ENCODE results near the gene DERL3.

- TF ChIP-seq CTCF (conservative IDR thresholded peaks at IDR 0.05; ENCODE audit: low read depth in 2 of 2) (no peak), POLR2AphosphoS5 (IDR thresholded peaks at IDR 0.05; ENCODE audit: low read depth) (no peak)
These were observed 14.1 kb downstream of the DERL3 start for GRCh38 chr22:23824476-23825245.

All from GM23338 (cell line).